Esophagus squamous epithelium (tissue), 5 donors: Measurements from ENCODE around the gene NAA11. TPM values are rescaled to one million over a fixed set of nuclear protein-coding genes. Genes with fewer than 3 reads are reported as not detected.

Experiments
- DNase-seq: peaks from one replicate; lab custom pipeline; 2025; lab: John Stamatoyannopoulos, UW
- H3K27ac ChIP-seq, 4 donors: fragments of 200-600 bp; sonication (generic); one replicate each; pipeline ENCODE4 v1.5.1; 2016 to 2019; ENCODE audit warnings: mild to moderate bottlenecking in 1 of 4
- H3K27me3 ChIP-seq, 4 donors: fragments of 200-600 bp; sonication (generic); 1 replicate in 3 of 4; 2 replicates in 1 of 4; pipeline versions ENCODE4 v1.5.1 to v1.6.0; 2017 to 2021; ENCODE audit warnings: antibody characterized with exemption in 1 of 4
- H3K36me3 ChIP-seq, 3 donors: fragments of 200-600 bp; sonication (generic); one replicate each; pipeline ENCODE4 v1.5.1; 2016 to 2019
- H3K4me1 ChIP-seq, 3 donors: fragments of 200-600 bp; sonication (generic); one replicate each; pipeline ENCODE4 v1.5.1; 2017 to 2019
- H3K4me3 ChIP-seq, 4 donors: fragments of 200-600 bp; sonication (generic); 1 replicate in 3 of 4; 2 replicates in 1 of 4; pipeline ENCODE4 v1.5.1; 2016 to 2019; ENCODE audit warnings: mild to moderate bottlenecking in 2 of 4, moderate library complexity in 1 of 4
- H3K9me3 ChIP-seq, 3 donors: fragments of 200-600 bp; sonication (generic); one replicate each; pipeline ENCODE4 v1.5.1; 2016 to 2019
- CTCF ChIP-seq, 6 experiments: fragments of 450-650 bp in 4 of 6; fragments of 200-600 bp in 2 of 6; sonication (generic) in 2 of 6; IDR thresholded peaks; one replicate each; pipeline ENCODE4 v1.5.1; 2016 to 2019; ENCODE audit warnings: antibody characterized with exemption in 6 of 6, mild to moderate bottlenecking in 4 of 6, moderate library complexity in 4 of 6
- POLR2A ChIP-seq, 4 donors: fragments of 450-650 bp; IDR thresholded peaks; one replicate each; pipeline ENCODE4 v1.6.1; 2017; ENCODE audit warnings: antibody characterized with exemption in 4 of 4, mild to moderate bottlenecking in 4 of 4, moderate library complexity in 3 of 4
- WGBS, 2 donors: methylation state at CpG; one replicate each; pipeline ENCODE4 v1.1.5; 2018; 5-methylcytosine and 5-hydroxymethylcytosine counted together
- intact Hi-C: fragments of 100-400 bp; cut with DNase I; formaldehyde crosslinking; loops from one replicate; pipeline ENCODE4 v1.15.0; 2022
- total RNA-seq, 4 donors: library from RNA; depleted of rRNA; stranded (reverse); fragments of >200 nt; gene quantifications; one replicate each; pipeline ENCODE4 v1.1.0, GENCODE V29; 2016
- donor health status: DM: yes; HTN: yes; CAD: no.

Gene NAA11
- total RNA-seq, 4 donors from 2014 or later, result not detected

GRCh38 chr4:79348405-79348804, 22.5 kb upstream of the NAA11 start:
- H3K27ac ChIP-seq, result no peak overlapping the region
- no peaks in the 10 kb centered on the region for H3K4me1 ChIP-seq
- H3K27me3 ChIP-seq, result no peaks in the 10 kb centered on the region
- DNase-seq, result no peak
- intact Hi-C loops, result no loop called here
- WGBS, 2 donors, result 85 to 91% methylated on average over 2 of the region's 2 CpGs
- H3K9me3 ChIP-seq, result peaks cover 0 to 5% (median 0%) of the 10 kb centered on the region in 3 donors
- H3K4me3 ChIP-seq, result no peak overlapping the region
- H3K36me3 ChIP-seq, result no peaks in the 10 kb centered on the region
- TF ChIP-seq POLR2A (IDR thresholded peaks at IDR 0.05) (no peak), CTCF (IDR thresholded peaks at IDR 0.05) (no peak)

- peaks cover 0 to 6% (median 0%) of the 10 kb centered on the region in 3 donors for H3K9me3 ChIP-seq
- H3K27ac ChIP-seq, result no peak overlapping the region
- H3K4me3 ChIP-seq, result no peak overlapping the region
- intact Hi-C loops, result no loop called here
- H3K27me3 ChIP-seq, result no peaks in the 10 kb centered on the region
- 67 to 68% methylated on average over 3 of the region's 3 CpGs for WGBS, 2 donors
- TF ChIP-seq POLR2A (IDR thresholded peaks at IDR 0.05), result no peak
- no peak for TF ChIP-seq CTCF (IDR thresholded peaks at IDR 0.05)
- no peak for DNase-seq
- H3K4me1 ChIP-seq, result no peaks in the 10 kb centered on the region
- H3K36me3 ChIP-seq, result no peaks in the 10 kb centered on the region
Observed at GRCh38 chr4:79341893-79342653, 16.2 kb upstream of the NAA11 start.

GRCh38 chr4:79340568-79340967, 14.7 kb upstream of the NAA11 start:
- Histone ChIP-seq H3K4me3 (no peak overlapping the region), H3K9me3 (peaks cover 0 to 6% (median 0%) of the 10 kb centered on the region in 3 donors), H3K27me3 (no peaks in the 10 kb centered on the region), H3K36me3 (no peaks in the 10 kb centered on the region), H3K4me1 (no peaks in the 10 kb centered on the region), H3K27ac (no peak overlapping the region)
- no peak for DNase-seq
- intact Hi-C loops, result no loop called here
- TF ChIP-seq CTCF (IDR thresholded peaks at IDR 0.05), result no peak
- no peak for TF ChIP-seq POLR2A (IDR thresholded peaks at IDR 0.05)
- 92 to 100% methylated on average over 2 of the region's 2 CpGs for WGBS, 2 donors

GRCh38 chr4:79338148-79338547, 12.3 kb upstream of the NAA11 start:
- H3K27ac ChIP-seq, result no peak overlapping the region

More at GRCh38 chr4:79338148-79338547, 12.3 kb upstream of the NAA11 start:
- intact Hi-C loops, result no loop called here
- Histone ChIP-seq H3K27me3 (no peaks in the 10 kb centered on the region), H3K4me3 (no peak overlapping the region), H3K36me3 (no peaks in the 10 kb centered on the region), H3K4me1 (no peaks in the 10 kb centered on the region), H3K9me3 (peaks cover 0 to 6% (median 0%) of the 10 kb centered on the region in 3 donors)
- no peak for DNase-seq
- TF ChIP-seq CTCF (IDR thresholded peaks at IDR 0.05) (no peak), POLR2A (IDR thresholded peaks at IDR 0.05) (no peak)
